Measurements from ENCODE around the gene HSPBAP1. TPM values are rescaled to one million over a fixed set of nuclear protein-coding genes. Genes with fewer than 3 reads are reported as not detected.

HSPBAP1 gene
- total RNA-seq, 3 donors from 2014 or later (not counting 1 experiment from before 2014, with no cell fraction given) = 19.7 to 24.7 (median 23.4) TPM

DNA sequence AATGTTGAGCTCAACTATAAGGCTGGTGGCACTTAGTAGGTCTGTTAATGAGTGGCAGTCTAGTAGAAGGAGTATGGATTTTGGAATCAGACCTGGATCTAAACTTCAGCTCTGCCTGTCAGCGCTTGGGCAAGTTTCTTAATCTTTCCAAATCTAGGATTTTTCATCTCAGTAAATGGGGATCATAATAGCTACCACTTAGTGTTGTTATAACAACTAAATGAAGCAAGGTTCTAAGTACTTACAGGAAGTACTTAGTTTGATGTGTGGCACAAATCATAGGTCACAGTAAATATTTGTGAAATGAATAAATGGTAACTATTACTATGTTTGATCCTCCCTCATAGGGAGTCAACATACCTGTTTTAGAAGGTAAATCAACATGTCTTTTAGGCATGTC lies 32.6 kb upstream of the HSPBAP1 start:
- Histone ChIP-seq H3K36me3 (ENCODE audit: control insufficient read depth, insufficient read depth, low read length) (peaks cover 3% of the 10 kb centered on the region), H3K27me3 (ENCODE audit: control insufficient read depth, insufficient read depth, low read length) (no peaks in the 10 kb centered on the region), H3K4me1 (ENCODE audit: control insufficient read depth, insufficient read depth, low read length) (no peaks in the 10 kb centered on the region), H3K4me3 (ENCODE audit: low read length) (no peak overlapping the region), H3K9me3 (ENCODE audit: control insufficient read depth, insufficient read depth, low read length) (no peaks in the 10 kb centered on the region), H3K27ac (ENCODE audit: low read length) (no peak overlapping the region)
- no peak overlapping the region for H3K27ac Mint-ChIP-seq
- H3K4me3 Mint-ChIP-seq = no peak overlapping the region
- no peaks in the 10 kb centered on the region for H3K9me3 Mint-ChIP-seq
- no peak for DNase-seq
- H3K36me3 Mint-ChIP-seq = peaks cover 10% of the 10 kb centered on the region
- no peak for ATAC-seq
- TF ChIP-seq, protein P1, sequence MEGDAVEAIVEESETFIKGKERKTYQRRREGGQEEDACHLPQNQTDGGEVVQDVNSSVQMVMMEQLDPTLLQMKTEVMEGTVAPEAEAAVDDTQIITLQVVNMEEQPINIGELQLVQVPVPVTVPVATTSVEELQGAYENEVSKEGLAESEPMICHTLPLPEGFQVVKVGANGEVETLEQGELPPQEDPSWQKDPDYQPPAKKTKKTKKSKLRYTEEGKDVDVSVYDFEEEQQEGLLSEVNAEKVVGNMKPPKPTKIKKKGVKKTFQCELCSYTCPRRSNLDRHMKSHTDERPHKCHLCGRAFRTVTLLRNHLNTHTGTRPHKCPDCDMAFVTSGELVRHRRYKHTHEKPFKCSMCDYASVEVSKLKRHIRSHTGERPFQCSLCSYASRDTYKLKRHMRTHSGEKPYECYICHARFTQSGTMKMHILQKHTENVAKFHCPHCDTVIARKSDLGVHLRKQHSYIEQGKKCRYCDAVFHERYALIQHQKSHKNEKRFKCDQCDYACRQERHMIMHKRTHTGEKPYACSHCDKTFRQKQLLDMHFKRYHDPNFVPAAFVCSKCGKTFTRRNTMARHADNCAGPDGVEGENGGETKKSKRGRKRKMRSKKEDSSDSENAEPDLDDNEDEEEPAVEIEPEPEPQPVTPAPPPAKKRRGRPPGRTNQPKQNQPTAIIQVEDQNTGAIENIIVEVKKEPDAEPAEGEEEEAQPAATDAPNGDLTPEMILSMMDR (IDR thresholded peaks at IDR 0.05) = no peak
- no CpG with 5 or more reads among the region's 1 CpG for WGBS (ENCODE audit: insufficient coverage)
- intact Hi-C loops (cut with micrococcal nuclease) = no loop called here
- H3K27me3 Mint-ChIP-seq (ENCODE audit: low read depth in 2 of 2) = no peaks in the 10 kb centered on the region
- peaks cover 0 to 6% of the 10 kb centered on the region in 2 donors for H3K4me1 Mint-ChIP-seq

DNA sequence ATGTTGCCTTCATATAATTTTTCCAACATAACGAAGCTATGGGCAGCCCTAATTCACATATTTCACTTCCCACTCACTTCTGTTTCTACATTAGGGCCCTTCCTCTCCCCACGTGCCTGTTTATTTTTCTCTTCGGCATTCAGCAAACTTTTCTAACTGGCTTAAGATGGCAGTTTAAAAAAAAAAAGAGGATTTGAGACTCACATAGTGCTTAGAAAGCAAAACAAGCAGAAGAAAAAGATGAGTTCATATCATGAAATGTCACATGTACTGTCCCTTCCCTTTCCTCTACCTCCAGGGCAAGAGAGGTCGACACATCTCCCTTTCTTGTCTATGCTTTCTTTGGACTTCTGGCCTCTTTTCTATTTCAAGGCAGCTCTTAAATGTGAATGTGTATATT lies 31.8 kb upstream of the HSPBAP1 start:
- Mint-ChIP-seq H3K27me3 (ENCODE audit: low read depth in 2 of 2) (no peaks in the 10 kb centered on the region), H3K36me3 (peaks cover 10% of the 10 kb centered on the region), H3K9me3 (no peaks in the 10 kb centered on the region), H3K27ac (no peak overlapping the region), H3K4me3 (no peak overlapping the region), H3K4me1 (peaks cover 0 to 12% of the 10 kb centered on the region in 2 donors)
- Histone ChIP-seq H3K9me3 (ENCODE audit: control insufficient read depth, insufficient read depth, low read length) (no peaks in the 10 kb centered on the region), H3K27me3 (ENCODE audit: control insufficient read depth, insufficient read depth, low read length) (no peaks in the 10 kb centered on the region), H3K4me3 (ENCODE audit: low read length) (no peak overlapping the region), H3K4me1 (ENCODE audit: control insufficient read depth, insufficient read depth, low read length) (no peaks in the 10 kb centered on the region), H3K27ac (ENCODE audit: low read length) (no peak overlapping the region), H3K36me3 (ENCODE audit: control insufficient read depth, insufficient read depth, low read length) (peaks cover 3% of the 10 kb centered on the region)
- TF ChIP-seq, protein P1 (IDR thresholded peaks at IDR 0.05) = no peak
- WGBS (ENCODE audit: insufficient coverage) = 83% methylated on average over 3 of the region's 4 CpGs
- intact Hi-C loops (cut with micrococcal nuclease) = no loop called here
- no peak for DNase-seq
- no peak for ATAC-seq

DNA sequence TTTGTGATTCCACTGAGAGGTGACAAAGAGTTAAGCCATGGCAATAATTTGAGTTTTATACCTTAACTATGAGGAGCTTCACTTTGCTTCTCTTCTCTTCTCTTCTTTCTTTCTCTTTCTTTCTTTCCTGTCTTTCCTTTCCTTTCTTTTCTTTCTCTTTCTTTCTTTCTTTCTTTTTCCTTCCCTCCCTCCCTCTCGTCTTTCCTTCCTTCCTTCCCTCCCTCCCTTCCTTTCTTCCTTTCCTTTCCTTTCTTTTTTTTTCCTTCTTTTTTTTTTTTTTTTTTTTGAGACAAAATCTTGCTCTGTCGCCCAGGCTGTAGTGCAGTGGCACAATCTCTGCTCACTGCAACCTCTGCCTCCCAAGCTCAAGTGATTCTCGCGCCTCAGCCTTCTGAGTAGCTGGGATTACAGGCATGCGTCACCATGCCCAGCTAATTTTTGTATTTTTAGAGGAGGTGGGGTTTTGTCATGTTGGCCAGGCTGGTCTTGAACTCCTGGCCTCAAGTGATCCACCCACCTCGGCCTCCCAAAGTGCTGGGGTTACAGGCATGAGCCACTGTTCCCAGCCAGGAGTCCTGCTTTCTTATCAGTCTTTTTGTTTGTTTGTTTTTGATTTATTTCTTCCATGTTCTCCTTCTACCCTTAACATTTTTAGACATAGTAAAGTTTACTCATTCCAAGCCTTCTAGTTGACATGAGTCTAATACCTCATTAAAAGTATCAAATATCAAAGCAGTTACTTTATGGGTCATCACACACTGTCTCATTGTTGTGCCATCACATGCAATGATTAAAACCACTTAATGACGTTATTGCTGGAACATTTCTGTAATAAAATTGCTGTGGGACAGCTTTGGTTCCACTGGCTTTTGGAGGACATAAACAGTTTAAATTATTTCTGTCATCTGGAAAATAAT lies 31.1 kb upstream of the HSPBAP1 start:
- no peak overlapping the region for H3K27ac Mint-ChIP-seq
- Histone ChIP-seq H3K27ac (ENCODE audit: low read length) (no peak overlapping the region), H3K9me3 (ENCODE audit: control insufficient read depth, insufficient read depth, low read length) (no peaks in the 10 kb centered on the region), H3K27me3 (ENCODE audit: control insufficient read depth, insufficient read depth, low read length) (no peaks in the 10 kb centered on the region), H3K4me3 (ENCODE audit: low read length) (no peak overlapping the region), H3K4me1 (ENCODE audit: control insufficient read depth, insufficient read depth, low read length) (no peaks in the 10 kb centered on the region), H3K36me3 (ENCODE audit: control insufficient read depth, insufficient read depth, low read length) (peaks cover 3% of the 10 kb centered on the region)
- 99% methylated on average over 7 of the region's 7 CpGs for WGBS (ENCODE audit: insufficient coverage)
- ATAC-seq (no peak), DNase-seq (no peak)
- peaks cover 0 to 12% of the 10 kb centered on the region in 2 donors for H3K4me1 Mint-ChIP-seq
- peaks cover 10% of the 10 kb centered on the region for H3K36me3 Mint-ChIP-seq
- intact Hi-C loops (cut with micrococcal nuclease) = no loop called here
- TF ChIP-seq, protein P1 (IDR thresholded peaks at IDR 0.05) = no peak
- no peaks in the 10 kb centered on the region for H3K27me3 Mint-ChIP-seq (ENCODE audit: low read depth in 2 of 2)
- no peak overlapping the region for H3K4me3 Mint-ChIP-seq
- no peaks in the 10 kb centered on the region for H3K9me3 Mint-ChIP-seq
